ENCODE data around the gene CHERP.
"Not testable (repeated sequence)": the region's sequence is repeated elsewhere in the genome, so short reads cannot be mapped to it uniquely, and the experiment has no call there.

- TF ChIP-seq CTCF, POLR2A (IDR thresholded peaks at IDR 0.05): not testable (repeated sequence)
Measured at GRCh38 chr19:16506161-16506560, 36.1 kb downstream of the CHERP start.
